GM19455 (cell line): ENCODE measurements around the gene PTPRG.
"Not testable (repeated sequence)": the region's sequence is repeated elsewhere in the genome, so short reads cannot be mapped to it uniquely, and the experiment has no call there.

Experiments
- ATAC-seq: cut with Tn5 transposase; IDR thresholded peaks from one replicate; pipeline ENCODE4 v1.9.1; 2021; ENCODE audit not compliant: unreplicated experiment

The PTPRG gene

DNA sequence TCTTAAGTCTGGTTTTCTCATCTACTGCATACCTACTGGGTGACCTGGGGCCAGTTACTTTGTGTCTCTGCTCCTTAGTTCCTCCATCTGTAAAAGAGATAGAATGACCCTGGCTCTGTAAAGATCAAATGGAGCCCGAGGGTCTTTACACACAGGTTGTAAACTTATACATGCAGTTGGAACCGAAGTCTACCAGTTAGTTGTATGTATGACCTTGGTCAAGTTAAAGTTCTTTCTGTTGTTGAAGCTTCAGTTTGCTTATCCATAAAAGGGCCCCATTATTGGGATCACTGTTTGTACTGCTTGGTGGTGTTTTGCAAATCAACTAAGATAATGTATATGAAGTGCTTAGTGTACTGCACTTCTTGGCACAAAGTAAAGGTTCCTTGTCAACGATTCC, 186.9 kb downstream of the PTPRG start:
- no peak for ATAC-seq

DNA sequence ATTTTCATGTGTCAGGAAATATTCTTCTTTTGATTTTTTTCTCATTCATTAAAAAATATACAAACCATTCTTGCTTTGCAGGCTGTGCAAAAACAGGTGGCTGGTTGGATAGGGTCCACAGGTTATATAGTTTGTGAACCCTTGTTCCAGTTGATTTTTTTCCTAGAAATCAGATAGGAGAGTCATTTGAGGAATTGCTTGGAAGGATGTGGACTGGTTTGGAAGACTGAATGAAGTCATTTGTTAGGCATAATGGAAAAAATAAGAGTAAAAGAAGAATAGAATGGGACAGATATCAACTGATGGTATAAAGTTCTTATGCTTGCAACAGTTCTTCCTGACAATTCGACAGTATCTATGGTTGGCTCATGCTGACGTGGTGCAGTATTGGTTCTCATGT, 189.4 kb downstream of the PTPRG start:
- no peak for ATAC-seq

DNA sequence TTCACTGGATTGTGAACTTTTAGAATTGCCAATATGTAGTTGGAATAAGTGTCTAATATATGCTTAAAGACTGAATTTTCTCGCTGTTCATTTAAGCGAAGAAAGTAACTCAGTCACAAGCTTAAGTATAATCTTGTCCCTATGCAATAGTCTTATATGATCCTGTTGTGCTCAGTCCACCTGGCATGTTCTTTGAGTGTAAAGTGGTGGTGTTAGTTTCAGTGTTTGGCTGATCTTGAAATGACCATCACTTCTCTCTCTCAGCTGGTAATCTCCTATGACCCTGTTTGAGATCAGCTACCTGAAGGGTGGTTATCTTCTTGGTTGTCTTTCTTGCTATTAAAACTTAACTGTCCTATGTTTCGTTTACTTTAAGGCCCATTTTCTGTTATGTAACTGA, 197.5 kb downstream of the PTPRG start:
- ATAC-seq = no peak

DNA sequence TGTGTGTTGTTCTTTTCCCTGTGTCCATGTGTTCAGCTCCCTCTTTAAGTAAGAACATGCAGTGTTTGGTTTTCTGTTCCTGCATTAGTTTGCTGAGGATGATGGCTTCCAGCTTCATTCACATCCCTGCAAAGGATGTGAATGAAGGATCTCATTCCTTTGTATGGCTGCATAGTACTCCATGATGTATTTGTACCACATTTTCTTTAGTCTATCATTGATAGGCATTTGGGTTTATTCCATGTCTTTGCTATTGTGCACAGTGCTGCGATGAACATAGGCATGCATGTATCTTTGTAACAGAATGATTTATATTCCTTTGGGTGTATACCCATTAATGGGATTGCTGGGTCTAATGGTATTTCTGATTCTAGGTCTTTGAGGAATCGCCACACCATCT, 199.4 kb downstream of the PTPRG start:
- not testable (repeated sequence) for ATAC-seq

DNA sequence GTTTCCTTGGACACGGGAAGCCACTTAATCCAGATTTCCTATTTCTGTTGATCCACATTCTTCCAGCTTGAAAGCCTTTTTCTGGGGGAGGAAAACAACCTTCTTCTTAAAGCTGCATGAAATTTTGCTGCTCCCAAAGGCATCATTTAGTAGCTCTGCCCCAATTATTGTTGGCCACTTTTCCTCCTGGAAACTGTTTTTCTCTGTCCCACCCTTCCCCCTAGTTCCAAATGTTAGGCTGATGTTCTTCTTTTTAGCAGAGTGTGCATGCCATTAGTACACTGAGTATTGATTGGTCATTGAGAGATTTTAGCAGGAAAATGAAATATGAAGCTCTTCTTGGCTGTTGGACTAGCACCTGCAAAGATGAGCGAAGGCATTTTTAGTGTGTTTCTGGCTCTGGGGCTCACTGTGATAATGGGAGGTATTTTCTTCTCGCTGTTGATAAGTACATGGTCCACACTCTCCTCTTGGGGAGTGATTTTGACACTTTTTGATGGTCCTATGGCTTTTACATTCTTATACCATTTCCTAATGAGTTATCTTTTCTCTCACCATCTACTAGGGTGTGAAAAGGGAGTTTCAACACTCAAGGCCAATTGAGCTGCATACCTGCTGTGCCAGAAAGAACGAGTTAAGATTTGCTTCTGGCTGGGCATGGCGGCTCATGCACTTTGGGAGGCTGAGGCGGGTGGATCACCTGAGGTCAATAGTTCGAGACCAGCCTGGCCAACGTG, 200.5 kb downstream of the PTPRG start:
- no peak for ATAC-seq

DNA sequence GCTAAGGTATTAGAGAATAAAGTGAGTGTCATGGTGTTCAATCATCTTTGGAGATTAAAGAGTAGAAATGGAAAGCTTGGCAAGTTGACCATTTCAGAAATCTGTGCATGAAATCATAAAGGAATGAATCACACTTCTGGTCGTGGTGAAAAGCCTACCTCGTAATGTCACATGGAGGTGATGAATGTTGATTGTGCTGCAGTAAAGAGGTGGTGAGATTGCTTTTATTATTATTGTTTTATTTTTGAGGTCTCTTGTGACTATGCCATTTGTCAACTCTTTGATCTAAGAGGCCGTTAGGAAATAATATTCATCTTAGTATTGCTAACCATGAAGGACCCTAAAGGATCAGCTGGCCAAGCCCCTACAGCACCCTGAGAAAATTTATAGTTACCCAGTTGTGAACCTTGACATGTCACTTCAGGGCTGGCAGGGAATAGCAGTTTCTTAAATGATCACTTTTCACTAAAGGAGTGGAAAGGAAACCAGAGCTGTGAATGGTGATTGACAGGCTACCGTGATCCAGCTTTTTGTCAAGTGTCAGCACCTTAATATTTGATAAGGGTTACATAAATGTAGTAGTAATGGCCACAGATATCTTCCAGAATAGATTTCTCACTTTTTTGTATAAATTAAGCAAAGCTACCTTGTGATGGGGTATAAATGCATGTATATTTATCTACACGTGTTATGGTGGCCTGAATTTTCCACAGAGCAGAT, 203.9 kb downstream of the PTPRG start:
- ATAC-seq = no peak

DNA sequence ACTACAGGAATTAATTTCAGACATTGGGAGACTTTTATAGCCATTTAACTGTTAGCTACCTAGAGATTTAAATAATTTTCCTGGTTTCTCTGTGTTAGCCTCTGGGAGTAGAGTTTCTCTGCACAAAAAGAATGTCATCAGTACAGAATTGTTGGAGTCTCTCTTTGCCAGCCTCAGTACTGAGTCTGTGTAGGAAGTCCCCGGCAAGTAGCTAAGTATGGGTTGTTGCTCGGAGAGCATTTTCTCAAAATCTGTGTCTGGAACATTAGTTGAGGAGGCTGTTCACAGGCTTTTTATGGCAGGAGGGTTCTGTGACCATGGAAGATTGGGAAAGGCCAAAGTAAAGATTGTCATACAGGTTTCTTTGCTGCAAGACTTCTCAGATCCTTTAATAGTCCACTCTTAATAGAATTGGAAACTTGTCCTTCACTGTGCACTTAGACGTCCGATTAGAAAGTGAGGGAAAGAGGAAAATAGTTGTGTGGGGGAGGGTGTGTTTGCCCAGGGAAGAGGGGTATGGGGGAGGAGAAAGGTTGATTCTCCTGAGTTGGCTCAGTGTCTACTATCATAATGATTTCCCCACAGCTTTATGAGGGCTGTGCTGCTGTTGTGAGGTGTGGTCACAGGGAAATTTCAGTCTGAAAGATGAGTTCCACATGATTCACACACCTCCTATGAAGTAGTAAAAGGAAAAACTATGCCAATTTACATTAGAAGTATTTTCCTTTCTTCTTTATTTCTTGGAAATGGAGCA, 207.1 kb downstream of the PTPRG start:
- ATAC-seq = no peak

DNA sequence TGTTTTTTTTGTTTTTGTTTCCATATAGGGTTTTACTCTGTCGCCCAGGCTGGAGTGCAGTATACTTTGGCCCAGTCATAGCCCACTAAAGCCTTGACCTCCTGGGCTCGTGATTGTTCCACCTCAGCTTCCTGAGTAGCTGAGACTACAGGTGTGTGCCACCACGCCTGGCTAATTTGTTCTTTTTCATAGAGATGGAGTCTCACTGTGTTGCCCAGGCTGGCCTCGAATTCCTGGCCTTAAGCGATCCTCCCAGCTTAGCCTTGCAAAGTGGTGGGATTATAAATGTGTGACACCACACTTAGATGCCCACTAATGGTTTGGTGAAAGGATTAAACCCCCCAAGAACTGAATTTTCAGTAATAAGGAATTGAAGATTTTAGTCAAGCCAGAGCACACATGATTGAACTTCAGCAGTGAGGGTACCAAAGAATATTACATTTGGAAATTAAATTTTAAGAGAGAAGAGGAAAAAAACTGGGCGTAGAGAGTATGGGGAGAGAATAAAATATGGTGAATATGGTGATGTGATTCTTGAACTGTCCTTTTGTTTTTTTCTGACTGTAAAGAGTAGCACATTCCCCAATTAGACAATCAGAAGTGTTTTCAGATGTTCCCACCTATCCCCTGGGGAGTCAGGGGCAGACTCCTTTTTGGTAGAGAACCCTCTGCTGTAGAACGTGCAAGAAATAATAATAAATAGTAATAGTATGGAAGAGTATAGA, 208.1 kb downstream of the PTPRG start:
- no peak for ATAC-seq

DNA sequence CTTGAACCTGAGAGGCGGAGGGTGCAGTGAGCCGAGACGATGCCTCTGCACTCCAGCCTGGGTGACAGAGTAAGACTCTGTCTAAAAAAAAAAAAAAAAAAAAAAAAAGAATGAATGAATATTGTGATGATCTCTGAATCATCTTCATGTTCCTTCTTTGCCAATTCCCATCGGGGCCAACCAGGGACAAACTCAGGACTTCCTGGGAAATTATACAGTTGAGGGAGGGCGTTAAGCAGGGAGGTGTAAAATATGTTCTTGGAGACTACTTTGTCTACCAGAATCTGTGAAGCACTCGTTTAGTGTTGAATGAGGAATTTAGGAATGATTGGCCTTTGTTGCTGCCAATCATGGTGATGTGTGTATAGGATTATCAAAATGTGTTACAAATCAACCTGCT, 210.6 kb downstream of the PTPRG start:
- no peak for ATAC-seq

DNA sequence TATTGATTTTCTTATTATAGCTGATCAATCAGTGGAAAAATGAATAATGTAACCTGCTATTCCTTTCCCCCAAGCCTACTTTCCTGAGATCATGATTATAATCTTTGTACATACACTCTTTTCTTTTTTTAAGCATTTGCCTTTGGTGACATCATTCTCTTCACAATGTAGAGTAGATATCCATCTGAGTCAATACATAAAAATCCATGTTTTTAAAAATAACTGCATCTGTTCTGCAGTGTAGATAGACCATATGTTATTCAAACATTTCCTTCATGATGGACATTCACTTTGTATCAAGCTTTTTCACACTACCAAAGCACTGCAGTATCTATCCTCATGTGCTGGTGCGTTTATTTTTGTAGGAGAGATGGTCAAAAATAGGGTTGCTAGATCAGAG, 211.1 kb downstream of the PTPRG start:
- no peak for ATAC-seq

DNA sequence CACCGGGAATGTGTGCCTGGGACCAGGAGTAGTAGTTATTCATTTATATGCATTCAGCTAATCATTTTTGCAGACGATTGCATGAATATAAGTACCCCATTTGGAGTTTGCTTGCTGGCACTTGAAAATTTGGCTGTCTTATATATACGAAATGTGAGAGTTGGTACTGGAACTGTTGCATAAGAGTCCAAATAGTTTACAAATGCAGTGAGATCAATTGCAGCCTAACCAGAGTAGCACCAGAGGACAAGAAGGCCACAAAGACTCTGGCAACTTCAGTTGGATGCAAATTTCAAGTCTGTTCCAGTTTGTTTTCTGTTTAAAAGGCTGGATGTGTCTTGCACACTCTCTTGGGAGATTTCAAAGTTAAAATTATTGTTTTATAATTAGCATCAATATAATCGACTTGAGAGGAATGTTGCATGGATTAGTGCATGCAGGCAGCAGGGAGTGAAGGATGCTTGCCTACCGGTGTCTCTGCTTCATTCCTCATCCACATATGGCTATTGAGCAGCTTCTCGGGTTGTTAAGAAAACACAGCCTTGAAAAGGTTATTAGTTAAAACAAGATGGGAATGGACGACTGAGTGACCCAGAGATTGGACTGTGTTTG, 213.0 kb downstream of the PTPRG start:
- ATAC-seq = no peak

DNA sequence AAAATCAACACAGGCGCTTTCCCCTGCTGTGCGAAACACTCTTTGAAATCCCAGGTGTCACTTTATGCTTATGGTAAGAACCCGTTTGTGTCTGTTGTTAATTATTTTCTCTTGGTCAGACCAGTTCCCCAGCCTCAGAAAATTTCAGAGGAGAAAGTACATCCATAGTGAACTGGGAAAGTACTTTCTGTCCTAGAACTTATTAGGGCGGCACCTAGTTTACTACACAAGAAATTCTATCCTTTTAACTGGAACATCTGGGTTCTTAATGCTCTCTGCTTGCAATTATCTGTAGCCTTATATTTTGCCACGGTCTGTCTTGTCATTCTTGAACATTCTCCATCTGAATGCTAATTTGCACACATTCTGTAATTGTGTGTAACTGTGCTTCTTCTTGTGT, 215.0 kb downstream of the PTPRG start:
- ATAC-seq = no peak

DNA sequence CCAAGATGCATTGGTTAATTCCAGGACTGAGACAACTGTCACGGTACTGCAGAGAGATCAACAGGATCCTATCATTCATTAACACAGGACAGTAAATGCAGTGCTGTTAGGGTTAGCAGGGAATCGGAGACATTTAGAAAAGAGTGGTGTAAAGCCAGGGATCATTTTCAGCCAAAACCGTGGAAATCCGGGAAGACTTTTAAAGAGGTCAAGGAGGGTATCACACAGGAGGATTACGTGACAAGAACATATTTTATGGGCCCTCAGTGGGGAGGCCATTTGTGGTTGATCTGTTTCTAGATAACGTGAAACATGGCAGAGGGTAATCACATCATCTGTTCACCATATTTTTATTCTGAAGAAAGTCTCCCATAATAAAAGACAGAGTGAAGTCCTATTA, 216.1 kb downstream of the PTPRG start:
- ATAC-seq = no peak

DNA sequence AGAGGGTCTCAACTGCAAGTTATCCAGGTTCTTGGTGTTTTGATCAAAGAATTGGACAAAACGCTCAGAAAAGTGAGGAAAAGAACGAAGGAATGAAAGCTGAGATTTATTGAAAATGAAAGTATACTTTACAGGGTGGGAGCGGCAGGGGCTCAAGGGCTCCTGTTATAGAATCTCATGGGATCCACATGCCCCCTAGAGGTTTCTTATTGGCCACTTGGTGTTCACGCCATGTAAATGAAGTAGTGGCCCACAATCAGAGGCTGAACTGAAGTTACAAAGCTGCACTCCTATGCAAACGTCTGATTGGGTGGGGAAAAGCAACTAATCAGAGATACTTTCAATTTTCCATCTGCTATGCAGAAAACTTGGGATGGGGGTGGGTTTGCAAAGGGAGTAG, 216.7 kb downstream of the PTPRG start:
- ATAC-seq = no peak

DNA sequence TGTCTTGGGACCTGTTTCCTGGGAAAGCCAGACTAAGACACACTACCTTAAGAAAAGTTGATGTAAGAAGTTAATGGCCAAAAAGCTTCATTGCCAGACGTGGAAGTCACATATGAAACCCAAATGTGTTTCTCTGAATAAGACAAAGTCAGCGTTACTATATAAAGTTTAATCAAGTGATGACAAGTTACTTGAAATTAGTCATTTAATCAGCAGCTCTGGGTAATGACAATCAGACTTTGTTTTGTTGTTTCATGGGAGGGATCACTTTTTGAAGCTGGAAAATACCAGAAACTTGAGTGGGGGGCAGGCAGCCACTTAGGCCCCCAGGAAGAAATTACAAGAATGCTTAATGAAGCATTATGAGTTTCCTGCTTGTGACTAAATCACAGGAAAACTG, 218.6 kb downstream of the PTPRG start:
- no peak for ATAC-seq

DNA sequence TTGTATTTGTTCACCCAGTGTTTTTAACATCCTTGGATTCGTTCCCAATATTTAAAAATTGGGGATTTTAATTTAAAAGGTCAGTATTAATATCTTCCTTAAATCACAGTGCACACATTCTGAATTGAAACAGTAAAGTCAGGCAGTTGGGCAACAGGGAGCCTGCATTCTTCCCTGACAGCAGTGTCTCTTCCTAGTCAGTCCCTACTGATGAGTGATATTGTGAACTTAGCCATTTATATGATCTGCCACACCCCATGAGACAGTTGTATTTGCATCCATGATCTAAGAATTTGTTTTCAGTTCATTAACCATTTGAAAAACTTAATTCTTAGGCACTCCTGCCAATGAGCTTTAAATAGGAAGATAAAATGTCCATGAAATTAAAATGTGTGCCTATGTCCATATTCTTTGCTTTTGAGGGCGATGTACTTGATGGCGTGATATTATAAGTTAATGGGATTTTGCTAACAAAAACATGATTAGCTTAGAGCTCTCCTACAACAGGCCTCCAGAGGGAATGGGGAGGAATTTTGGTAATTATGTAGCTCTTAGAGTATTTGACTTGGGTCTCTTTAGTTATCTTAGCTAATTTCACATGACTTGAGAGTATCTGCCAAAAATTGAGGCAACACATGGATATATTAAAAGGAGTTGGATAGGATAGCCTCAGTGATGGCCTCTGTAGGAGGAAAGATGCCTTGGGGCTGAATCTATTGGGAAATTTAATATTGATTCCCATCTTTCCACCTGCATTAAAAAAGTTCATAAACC, 219.3 kb downstream of the PTPRG start:
- ATAC-seq = no peak

DNA sequence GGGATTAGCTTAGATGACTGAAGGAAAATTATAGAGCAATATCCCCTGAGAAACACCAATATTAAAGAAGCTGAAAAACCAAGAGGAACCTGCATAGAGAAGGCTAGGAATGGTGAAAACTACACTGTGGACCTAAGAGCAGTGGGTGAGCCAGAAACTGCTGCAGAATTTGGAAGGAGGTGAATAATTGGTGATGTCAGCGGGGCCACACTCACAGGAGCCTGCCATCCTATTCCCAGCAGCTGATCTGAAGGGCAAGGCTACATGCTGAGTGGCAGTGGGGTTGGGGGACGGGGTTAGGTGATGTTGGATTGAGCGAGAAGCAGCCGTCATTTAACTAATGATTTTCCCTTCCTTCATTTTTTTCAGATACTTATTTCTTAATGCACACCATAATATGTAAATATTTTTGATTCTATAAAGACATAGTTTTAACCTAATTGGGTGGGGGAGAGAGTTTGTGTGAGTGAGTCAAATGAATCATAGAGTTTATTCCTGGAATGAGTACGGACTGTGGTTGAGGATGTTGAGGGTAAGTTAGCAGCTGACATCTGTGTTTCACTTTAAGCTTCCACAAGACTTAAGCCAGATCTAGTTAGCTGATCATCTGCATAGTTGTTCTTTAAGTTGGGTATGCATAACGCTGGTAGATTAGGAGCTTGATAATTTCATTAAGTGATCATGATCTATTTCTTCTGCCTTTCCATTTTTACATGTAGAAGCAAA, 222.8 kb downstream of the PTPRG start:
- ATAC-seq = no peak

DNA sequence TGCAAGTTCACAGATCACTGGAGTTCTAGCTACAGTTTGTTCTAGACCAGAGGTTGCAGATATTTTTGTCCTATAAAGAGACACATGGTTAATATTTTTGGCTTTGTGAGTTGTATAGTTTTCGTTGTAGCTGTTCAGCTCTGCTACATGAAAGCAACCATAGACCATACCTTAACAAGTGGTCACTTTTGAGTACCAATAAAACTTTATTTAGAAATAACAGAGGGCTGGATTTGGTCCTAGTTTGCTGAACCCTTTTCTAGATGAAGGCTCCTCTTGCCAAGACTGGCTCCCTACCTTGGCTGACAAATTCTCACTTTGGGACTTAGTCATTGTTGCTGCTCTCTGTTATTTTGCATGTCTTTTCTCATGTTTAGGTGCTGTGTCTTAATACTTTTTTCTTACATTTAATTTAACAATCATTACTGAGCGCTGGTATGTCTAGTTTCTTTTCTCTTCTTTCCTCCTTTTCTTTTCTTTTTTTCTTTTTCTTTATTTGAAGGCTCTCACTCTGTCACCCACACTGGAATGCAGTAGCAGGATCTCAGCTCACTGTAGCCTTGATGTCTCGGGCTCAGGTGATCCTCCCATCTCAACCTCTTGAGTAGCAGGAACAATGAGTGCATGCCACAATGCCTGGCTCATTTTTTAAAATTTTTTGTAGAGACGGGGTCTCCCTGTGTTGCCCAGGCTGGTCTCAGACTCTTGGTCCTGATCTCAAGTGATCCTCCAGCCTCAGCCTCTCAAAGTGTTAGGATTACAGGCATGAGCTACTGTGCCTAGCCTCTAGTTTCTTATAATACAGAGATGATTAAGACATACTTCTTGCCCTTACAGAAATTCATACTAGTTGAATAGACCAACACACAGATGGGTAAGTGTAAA, 227.5 kb downstream of the PTPRG start:
- ATAC-seq = no peak

DNA sequence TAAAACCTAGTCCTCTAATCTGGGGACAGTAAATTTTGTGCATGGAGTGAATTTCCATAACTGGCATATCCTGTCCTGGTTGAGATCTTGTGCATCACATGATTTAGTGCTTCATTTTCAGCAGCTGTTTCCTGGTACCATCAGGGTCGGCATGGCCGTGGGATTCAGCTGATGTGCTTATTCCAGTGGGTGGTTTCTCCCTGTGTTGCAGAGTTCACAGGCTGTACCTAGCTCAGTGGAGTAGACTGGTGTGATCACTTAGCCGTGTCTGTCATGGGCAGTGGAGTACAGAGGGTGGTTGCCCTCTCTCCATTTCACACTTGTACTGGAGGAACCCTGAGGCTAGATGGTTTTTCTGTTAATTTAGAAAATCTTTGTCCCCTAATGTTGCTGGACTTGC, 228.5 kb downstream of the PTPRG start:
- ATAC-seq = no peak
